ENCODE results near the gene SLAMF1.

- no peak for TF ChIP-seq CTCF (IDR thresholded peaks at IDR 0.05; ENCODE audit: insufficient read depth, low read length, poor library complexity, severe bottlenecking)
- TF ChIP-seq EZH2phosphoT487 (conservative IDR thresholded peaks at IDR 0.05; ENCODE audit: low read length): no peak
Measured at GRCh38 chr1:160624464-160624863, 22.4 kb downstream of the SLAMF1 start.
